ENCODE results near the gene CLSTN2.

Gene CLSTN2

DNA sequence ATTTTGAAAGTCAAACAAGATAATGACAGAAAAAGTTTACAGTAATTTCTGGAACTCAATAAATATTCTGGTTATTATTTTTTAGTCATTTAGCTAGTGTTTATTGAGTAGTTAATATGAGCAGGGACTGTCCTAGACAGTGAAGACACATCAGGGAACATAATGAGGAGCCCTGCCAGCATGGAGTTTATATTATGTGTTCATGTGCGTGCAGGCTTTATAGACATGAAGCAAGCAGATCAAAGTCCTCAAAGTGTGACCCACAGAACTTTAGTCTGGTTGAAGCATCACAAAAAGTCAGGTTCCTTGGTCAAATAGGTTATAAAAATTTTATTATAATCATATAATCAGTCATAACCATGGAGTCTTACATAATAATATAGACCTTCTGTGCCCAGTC, 289.3 kb downstream of the CLSTN2 start:
- POLR2A ChIA-PET = no interaction called here
- CTCF ChIA-PET = no interaction called here
- no peak overlapping the region for H3K4me3 ChIP-seq (ENCODE audit: low read depth, low read length)
- DNase-seq (ENCODE audit: low read depth, low spot score) = no peak
- TF ChIP-seq, protein P1, sequence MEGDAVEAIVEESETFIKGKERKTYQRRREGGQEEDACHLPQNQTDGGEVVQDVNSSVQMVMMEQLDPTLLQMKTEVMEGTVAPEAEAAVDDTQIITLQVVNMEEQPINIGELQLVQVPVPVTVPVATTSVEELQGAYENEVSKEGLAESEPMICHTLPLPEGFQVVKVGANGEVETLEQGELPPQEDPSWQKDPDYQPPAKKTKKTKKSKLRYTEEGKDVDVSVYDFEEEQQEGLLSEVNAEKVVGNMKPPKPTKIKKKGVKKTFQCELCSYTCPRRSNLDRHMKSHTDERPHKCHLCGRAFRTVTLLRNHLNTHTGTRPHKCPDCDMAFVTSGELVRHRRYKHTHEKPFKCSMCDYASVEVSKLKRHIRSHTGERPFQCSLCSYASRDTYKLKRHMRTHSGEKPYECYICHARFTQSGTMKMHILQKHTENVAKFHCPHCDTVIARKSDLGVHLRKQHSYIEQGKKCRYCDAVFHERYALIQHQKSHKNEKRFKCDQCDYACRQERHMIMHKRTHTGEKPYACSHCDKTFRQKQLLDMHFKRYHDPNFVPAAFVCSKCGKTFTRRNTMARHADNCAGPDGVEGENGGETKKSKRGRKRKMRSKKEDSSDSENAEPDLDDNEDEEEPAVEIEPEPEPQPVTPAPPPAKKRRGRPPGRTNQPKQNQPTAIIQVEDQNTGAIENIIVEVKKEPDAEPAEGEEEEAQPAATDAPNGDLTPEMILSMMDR (IDR thresholded peaks at IDR 0.05; ENCODE audit: insufficient read depth, low read length, missing control alignments) = no peak

DNA sequence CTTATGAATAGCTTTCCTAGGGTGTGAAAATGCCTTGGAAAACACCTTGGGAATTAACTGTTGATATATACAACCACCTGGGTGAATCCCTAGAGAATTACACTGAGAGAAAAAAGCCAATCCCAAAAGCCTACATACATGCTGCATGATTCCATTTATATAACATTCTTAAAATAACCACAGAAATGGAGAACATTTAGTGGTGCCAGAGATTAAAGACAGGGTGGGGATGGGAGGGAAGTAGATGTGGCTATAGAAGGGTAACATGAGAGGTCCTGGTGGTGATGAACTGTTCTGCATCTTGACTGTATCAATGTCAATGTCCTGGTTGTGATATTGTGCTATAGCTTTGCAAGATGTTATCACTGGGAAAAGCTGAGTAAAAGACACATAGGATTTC, 291.0 kb downstream of the CLSTN2 start:
- CTCF ChIA-PET = no interaction called here
- POLR2A ChIA-PET = no interaction called here
- TF ChIP-seq, protein P1 (IDR thresholded peaks at IDR 0.05; ENCODE audit: insufficient read depth, low read length, missing control alignments) = no peak
- H3K4me3 ChIP-seq (ENCODE audit: low read depth, low read length) = no peak overlapping the region
- no peak for DNase-seq (ENCODE audit: low read depth, low spot score)

DNA sequence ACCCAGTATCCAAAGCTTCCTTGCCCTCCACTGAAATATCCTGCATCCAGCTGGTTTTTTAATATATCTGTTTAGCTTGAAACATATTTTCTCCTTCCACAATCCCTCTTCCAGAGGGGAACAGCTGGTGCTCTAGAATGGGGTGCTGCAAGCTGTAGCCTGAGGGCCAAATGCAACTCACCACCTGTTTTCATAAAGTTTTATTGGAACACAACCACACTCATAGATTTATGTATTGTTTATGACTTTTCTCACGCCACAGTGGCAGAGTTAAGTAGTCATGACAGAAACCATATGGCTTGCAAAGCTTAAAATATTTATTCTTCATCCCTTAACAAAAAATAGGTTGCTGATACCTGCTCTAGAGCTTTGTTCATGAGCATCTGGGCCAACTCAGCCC, 298.7 kb downstream of the CLSTN2 start:
- TF ChIP-seq, protein P1 (IDR thresholded peaks at IDR 0.05; ENCODE audit: insufficient read depth, low read length, missing control alignments) = no peak
- no peak for DNase-seq (ENCODE audit: low read depth, low spot score)
- CTCF ChIA-PET = no interaction called here
- no peak overlapping the region for H3K4me3 ChIP-seq (ENCODE audit: low read depth, low read length)
- POLR2A ChIA-PET = no interaction called here

DNA sequence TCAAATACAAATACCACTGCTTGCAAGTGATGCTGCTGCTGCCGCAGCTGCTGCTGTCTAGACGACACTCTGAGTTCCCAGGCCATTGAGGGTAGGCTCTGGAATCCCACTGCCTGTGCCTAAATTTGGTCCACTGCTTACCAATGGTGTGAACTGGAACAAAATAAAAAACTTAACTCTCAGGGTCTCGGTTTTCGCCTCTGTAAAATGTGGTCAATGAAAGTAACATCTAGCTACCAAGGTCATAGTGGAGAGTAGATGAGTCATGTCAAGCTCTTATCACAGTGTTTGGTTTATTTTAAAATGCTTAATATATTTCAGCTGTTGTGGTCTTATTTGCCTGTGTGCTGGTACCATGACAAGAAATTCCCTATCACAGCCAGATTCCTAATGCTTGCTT, 299.3 kb downstream of the CLSTN2 start:
- DNase-seq (ENCODE audit: low read depth, low spot score) = no peak
- TF ChIP-seq, protein P1 (IDR thresholded peaks at IDR 0.05; ENCODE audit: insufficient read depth, low read length, missing control alignments) = no peak
- ChIA-PET CTCF (no interaction called here), POLR2A (no interaction called here)
- no peak overlapping the region for H3K4me3 ChIP-seq (ENCODE audit: low read depth, low read length)

DNA sequence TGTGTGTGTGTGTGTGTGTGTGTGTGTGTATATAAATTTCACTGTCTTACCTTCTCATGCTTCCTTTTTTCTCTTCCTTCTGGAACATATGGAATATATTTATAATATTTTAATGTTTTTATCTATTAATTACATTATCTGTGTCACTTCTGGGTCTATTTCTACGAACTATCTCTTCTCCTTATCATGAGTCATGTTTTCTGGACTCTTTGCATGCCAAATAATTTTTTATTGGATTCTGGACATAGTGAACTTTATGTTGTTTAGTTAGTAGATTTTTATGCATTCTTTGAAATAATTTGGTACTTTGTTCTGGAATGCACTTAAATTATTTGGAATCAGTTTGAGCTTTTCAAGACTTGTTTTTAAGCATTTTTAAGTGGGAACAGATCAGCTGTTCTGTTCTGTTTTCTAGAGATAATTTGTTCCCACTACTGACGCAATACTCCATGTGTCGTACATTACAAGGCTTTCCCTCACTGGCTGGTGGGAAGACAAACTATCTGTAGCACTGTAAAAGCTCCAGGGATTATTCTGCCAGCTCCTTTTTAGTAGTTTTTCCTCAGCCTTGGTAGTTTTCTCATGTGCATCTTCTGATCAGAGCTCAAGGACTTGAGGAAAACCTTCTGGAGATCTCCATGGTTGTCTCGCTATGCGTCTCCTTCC, 302.0 kb downstream of the CLSTN2 start:
- TF ChIP-seq, protein P1 (IDR thresholded peaks at IDR 0.05; ENCODE audit: insufficient read depth, low read length, missing control alignments) = no peak
- H3K4me3 ChIP-seq (ENCODE audit: low read depth, low read length) = no peak overlapping the region
- ChIA-PET POLR2A (no interaction called here), CTCF (no interaction called here)
- no peak for DNase-seq (ENCODE audit: low read depth, low spot score)

DNA sequence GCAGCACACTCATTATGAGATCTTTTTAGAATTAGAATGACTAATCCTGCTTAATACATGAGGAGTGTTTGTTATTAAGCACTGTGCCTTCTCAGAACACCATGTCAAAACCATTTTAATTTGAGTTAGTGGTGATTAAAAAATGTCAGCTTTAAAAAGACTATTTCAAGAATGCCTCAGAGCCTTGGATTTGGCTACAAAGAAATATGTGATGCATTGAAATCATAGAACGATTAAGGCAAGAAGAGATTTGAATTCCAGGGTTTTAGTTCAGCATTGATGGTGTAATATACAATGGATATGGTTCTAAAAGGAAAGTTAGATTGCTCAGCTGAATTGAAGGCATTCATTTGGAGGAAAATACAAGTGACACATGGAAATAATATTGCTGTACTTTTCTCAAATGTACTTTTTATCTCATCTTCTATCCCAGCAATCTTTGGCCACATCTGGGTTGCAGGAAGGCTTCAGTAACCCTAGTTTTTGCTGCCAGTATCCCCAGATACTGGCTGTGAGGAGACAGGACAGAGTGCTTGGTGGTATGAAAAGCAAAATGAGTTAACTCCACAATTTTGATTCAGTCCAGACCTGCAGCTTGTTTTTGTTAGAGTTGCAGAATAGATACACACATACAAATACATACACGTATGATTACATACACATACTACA, 303.8 kb downstream of the CLSTN2 start:
- DNase-seq (ENCODE audit: low read depth, low spot score) = no peak
- CTCF ChIA-PET = no interaction called here
- POLR2A ChIA-PET = no interaction called here
- TF ChIP-seq, protein P1 (IDR thresholded peaks at IDR 0.05; ENCODE audit: insufficient read depth, low read length, missing control alignments) = no peak
- no peak overlapping the region for H3K4me3 ChIP-seq (ENCODE audit: low read depth, low read length)

Data from AG04449 (cell line).